Thyroid gland (tissue), 4 donors: ENCODE measurements around the gene TRABD2A. TPM values are rescaled to one million over a fixed set of nuclear protein-coding genes. Genes with fewer than 3 reads are reported as not detected.
"Not testable (repeated sequence)": the region's sequence is repeated elsewhere in the genome, so short reads cannot be mapped to it uniquely, and the experiment has no call there.

Source experiments
- DNase-seq, 2 donors: peaks; one replicate each; pipeline ENCODE4 v3.0.0-alpha.2; 2019
- H3K27ac ChIP-seq, 3 donors: fragments of 200-600 bp; sonication (generic); 1 replicate in 2 of 3; 2 replicates in 1 of 3; pipeline ENCODE4 v1.5.1; 2016 to 2019; ENCODE audit warnings: mild to moderate bottlenecking in 1 of 3, moderate library complexity in 1 of 3
- H3K27me3 ChIP-seq: fragments of 200-600 bp; sonication (generic); one replicate; pipeline ENCODE4 v1.5.1; 2019
- H3K36me3 ChIP-seq, 2 donors: fragments of 200-600 bp; sonication (generic); one replicate each; pipeline ENCODE4 v1.5.1; 2016 to 2019
- H3K4me1 ChIP-seq, 2 donors: fragments of 200-600 bp; sonication (generic); one replicate each; pipeline ENCODE4 v1.5.1; 2017 to 2019
- H3K4me3 ChIP-seq, 3 donors: fragments of 200-600 bp; sonication (generic); replicated peaks in 1 of 3; 1 replicate in 2 of 3; 2 replicates in 1 of 3; pipeline ENCODE4 v1.5.1; 2016; ENCODE audit warnings: mild to moderate bottlenecking in 1 of 3
- H3K9me3 ChIP-seq: fragments of 200-600 bp; sonication (generic); one replicate; pipeline ENCODE4 v1.5.1; 2017
- CTCF ChIP-seq, 6 experiments: fragments of 200-600 bp in 3 of 6; fragments of 450-650 bp in 3 of 6; sonication (generic) in 3 of 6; IDR thresholded peaks; one replicate each; pipeline ENCODE4 v1.5.1; 2016 to 2019; ENCODE audit warnings: antibody characterized with exemption in 6 of 6, mild to moderate bottlenecking in 2 of 6, inconsistent platforms in 1 of 6, moderate library complexity in 1 of 6
- POLR2A ChIP-seq, 2 donors: fragments of 450-650 bp; IDR thresholded peaks; one replicate each; pipeline ENCODE4 v1.6.1; 2017; ENCODE audit warnings: antibody characterized with exemption in 2 of 2, mild to moderate bottlenecking in 2 of 2, moderate library complexity in 1 of 2
- WGBS, 2 donors: methylation state at CpG; one replicate each; pipeline ENCODE4 v1.1.5; 2017; 5-methylcytosine and 5-hydroxymethylcytosine counted together
- intact Hi-C: fragments of 100-400 bp; cut with DNase I; formaldehyde crosslinking; loops from one replicate; pipeline ENCODE4 v1.15.1; 2023
- total RNA-seq, 4 donors: library from RNA; depleted of rRNA; stranded (reverse); fragments of >200 nt; gene quantifications; one replicate each; pipeline ENCODE4 v1.2.3, GENCODE V29; 2016

Gene TRABD2A
- total RNA-seq, 4 donors from 2014 or later, result 0.20 to 1.9 TPM; not detected in 2

GRCh38 chr2:84924173-84925106 is 43.6 kb upstream of the TRABD2A start:
- no peaks in the 10 kb centered on the region for H3K27me3 ChIP-seq
- peaks cover 12 to 20% of the 10 kb centered on the region in 2 donors for H3K4me1 ChIP-seq
- DNase-seq, result no peak
- peak overlapping the region in 1 of 3 donors; percentile 7 for H3K27ac ChIP-seq
- H3K9me3 ChIP-seq, result no peaks in the 10 kb centered on the region
- WGBS, 2 donors, result 64 to 68% methylated on average over 9 of the region's 9 CpGs
- TF ChIP-seq CTCF (IDR thresholded peaks at IDR 0.05) (no peak), POLR2A (IDR thresholded peaks at IDR 0.05) (no peak)
- no peaks in the 10 kb centered on the region for H3K36me3 ChIP-seq
- H3K4me3 ChIP-seq, result no peak overlapping the region
- intact Hi-C loops, result no loop called here

- TF ChIP-seq POLR2A (IDR thresholded peaks at IDR 0.05) (no peak), CTCF (IDR thresholded peaks at IDR 0.05) (no peak)
- Histone ChIP-seq H3K27me3 (no peaks in the 10 kb centered on the region), H3K9me3 (no peaks in the 10 kb centered on the region), H3K4me3 (no peak overlapping the region), H3K4me1 (peaks cover 12 to 20% of the 10 kb centered on the region in 2 donors), H3K36me3 (no peaks in the 10 kb centered on the region), H3K27ac (no peak overlapping the region)
- no peak for DNase-seq
- intact Hi-C loops, result no loop called here
Measured at GRCh38 chr2:84923009-84923408, 42.1 kb upstream of the TRABD2A start.

GRCh38 chr2:84919885-84920580 is 39.1 kb upstream of the TRABD2A start:
- WGBS, 2 donors, result 40 to 54% methylated on average over 7 of the region's 7 CpGs
- no peaks in the 10 kb centered on the region for H3K36me3 ChIP-seq
- intact Hi-C loops, result no loop called here
- DNase-seq, result no peak
- peaks cover 3 to 11% of the 10 kb centered on the region in 2 donors for H3K4me1 ChIP-seq
- TF ChIP-seq CTCF (IDR thresholded peaks at IDR 0.05), result no peak
- TF ChIP-seq POLR2A (IDR thresholded peaks at IDR 0.05), result peak in 1 of 2 donors; percentile 6
- peak overlapping the region; percentile 58 to 81 (median 60) for H3K27ac ChIP-seq
- H3K4me3 ChIP-seq, result no peak overlapping the region
- H3K9me3 ChIP-seq, result no peaks in the 10 kb centered on the region
- no peaks in the 10 kb centered on the region for H3K27me3 ChIP-seq

- Histone ChIP-seq H3K27ac (no peak overlapping the region), H3K36me3 (no peaks in the 10 kb centered on the region)
Measured at GRCh38 chr2:84918430-84918829, 37.5 kb upstream of the TRABD2A start.

GRCh38 chr2:84917821-84918220 is 36.9 kb upstream of the TRABD2A start:
- H3K4me3 ChIP-seq, intact Hi-C loops, H3K9me3 ChIP-seq, H3K27ac ChIP-seq, H3K4me1 ChIP-seq, H3K36me3 ChIP-seq, H3K27me3 ChIP-seq, DNase-seq: not testable (repeated sequence)
- WGBS, 2 donors, result 87 to 92% methylated on average over 5 of the region's 5 CpGs

More at GRCh38 chr2:84918430-84918829, 37.5 kb upstream of the TRABD2A start:
- 88 to 91% methylated on average over 2 of the region's 2 CpGs for WGBS, 2 donors
- no peaks in the 10 kb centered on the region for H3K9me3 ChIP-seq
- no peak overlapping the region for H3K4me3 ChIP-seq
- intact Hi-C loops, result no loop called here
- H3K4me1 ChIP-seq, result peaks cover 3 to 6% of the 10 kb centered on the region in 2 donors
- no peaks in the 10 kb centered on the region for H3K27me3 ChIP-seq
- DNase-seq, result no peak
- no peak for TF ChIP-seq POLR2A (IDR thresholded peaks at IDR 0.05)
- no peak for TF ChIP-seq CTCF (IDR thresholded peaks at IDR 0.05)

GRCh38 chr2:84915675-84916074 is 34.8 kb upstream of the TRABD2A start:
- H3K4me1 ChIP-seq, H3K27me3 ChIP-seq, H3K27ac ChIP-seq, H3K36me3 ChIP-seq, intact Hi-C loops, DNase-seq, H3K9me3 ChIP-seq, H3K4me3 ChIP-seq: not testable (repeated sequence)
- WGBS, 2 donors, result 96 to 97% methylated on average over 22 to 24 of the region's 24 CpGs
